ENCODE data around the gene TRERF1.
"Not testable (repeated sequence)": the region's sequence is repeated elsewhere in the genome, so short reads cannot be mapped to it uniquely, and the experiment has no call there.

Gene TRERF1

GRCh38 chr6:42471142-42471541 is 19.4 kb upstream of the TRERF1 start:
- no peaks in the 10 kb centered on the region for H3K36me3 ChIP-seq (ENCODE audit: insufficient read depth, low read length)
- no peak overlapping the region for H3K9ac ChIP-seq (ENCODE audit: insufficient read length)
- H3K9me3 ChIP-seq (ENCODE audit: low read depth, low read length): peaks cover 5% of the 10 kb centered on the region; the same call in 1 of the 2 replicates
- TF ChIP-seq EZH2 (IDR thresholded peaks at IDR 0.05): no peak
- H3K4me3 ChIP-seq: no peak overlapping the region
- peak; percentile 48 for DNase-seq (ENCODE audit: low read depth, low spot score)
- H3K27ac ChIP-seq: no peak overlapping the region

- H3K4me3 ChIP-seq: no peak overlapping the region
- H3K9me3 ChIP-seq (ENCODE audit: low read depth, low read length): peaks cover 5% of the 10 kb centered on the region; the same call in 1 of the 2 replicates
- no peaks in the 10 kb centered on the region for H3K36me3 ChIP-seq (ENCODE audit: insufficient read depth, low read length)
- no peak for DNase-seq (ENCODE audit: low read depth, low spot score)
- H3K9ac ChIP-seq (ENCODE audit: insufficient read length): no peak overlapping the region
- no peak overlapping the region for H3K27ac ChIP-seq
- TF ChIP-seq FOXP2 (optimal IDR thresholded peaks at IDR 0.05; ENCODE audit: control extremely low read depth, extremely low read length, insufficient read depth) (no peak), EZH2 (IDR thresholded peaks at IDR 0.05) (no peak), POLR2AphosphoS5 (IDR thresholded peaks at IDR 0.05; ENCODE audit: borderline replicate concordance, low read depth, low read length) (no peak)
These were observed 16.5 kb upstream of the TRERF1 start for GRCh38 chr6:42468273-42468672.

DNA sequence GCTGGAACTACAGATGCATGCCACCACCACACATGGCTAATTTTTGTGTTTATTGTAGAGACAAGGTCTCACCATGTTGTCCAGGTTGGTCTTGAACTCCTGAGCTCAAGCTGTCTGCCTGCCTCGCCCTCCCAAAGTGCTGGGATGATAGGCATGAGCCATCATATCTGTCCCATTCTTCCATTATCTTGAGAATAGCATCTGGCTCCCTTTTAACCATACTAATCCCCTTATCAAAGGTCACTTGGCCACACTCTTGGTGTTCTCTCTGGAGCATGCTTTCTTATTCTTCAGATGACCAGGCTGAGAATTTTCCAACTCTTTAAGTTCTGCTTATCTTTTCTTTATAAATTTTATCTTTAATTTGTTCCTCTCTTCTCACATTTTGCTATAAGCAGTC is 15.9 kb upstream of the TRERF1 start:
- Histone ChIP-seq H3K36me3 (ENCODE audit: insufficient read depth, low read length) (no peaks in the 10 kb centered on the region), H3K9me3 (ENCODE audit: low read depth, low read length) (peaks cover 5% of the 10 kb centered on the region; the same call in 1 of the 2 replicates), H3K4me3 (no peak overlapping the region), H3K9ac (ENCODE audit: insufficient read length) (no peak overlapping the region), H3K27ac (no peak overlapping the region)
- TF ChIP-seq EZH2 (IDR thresholded peaks at IDR 0.05) (no peak), FOXP2 (optimal IDR thresholded peaks at IDR 0.05; ENCODE audit: control extremely low read depth, extremely low read length, insufficient read depth) (no peak), POLR2AphosphoS5 (IDR thresholded peaks at IDR 0.05; ENCODE audit: borderline replicate concordance, low read depth, low read length) (no peak)
- no peak for DNase-seq (ENCODE audit: low read depth, low spot score)

DNA sequence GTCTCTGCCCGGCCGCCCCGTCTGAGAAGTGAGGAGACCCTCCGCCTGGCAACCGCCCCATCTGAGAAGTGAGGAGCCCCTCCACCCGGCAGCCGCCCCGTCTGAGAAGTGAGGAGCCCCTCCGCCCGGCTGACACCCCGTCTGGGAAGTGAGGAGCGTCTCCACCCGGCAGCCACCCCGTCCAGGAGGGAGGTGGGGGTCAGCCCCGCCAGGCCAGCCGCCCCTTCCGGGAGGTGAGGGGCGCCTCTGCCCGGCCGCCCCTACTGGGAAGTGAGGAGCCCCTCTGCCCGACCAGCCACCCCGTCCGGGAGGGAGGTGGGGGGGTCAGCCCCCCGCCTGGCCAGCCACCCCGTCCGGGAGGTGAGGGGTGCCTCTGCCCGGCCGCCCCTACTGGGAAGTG is 14.7 kb upstream of the TRERF1 start:
- not testable (repeated sequence) for DNase-seq (ENCODE audit: low read depth, low spot score); H3K36me3 ChIP-seq (ENCODE audit: insufficient read depth, low read length); H3K9me3 ChIP-seq (ENCODE audit: low read depth, low read length); H3K4me3 ChIP-seq; H3K27ac ChIP-seq; H3K9ac ChIP-seq (ENCODE audit: insufficient read length)

DNA sequence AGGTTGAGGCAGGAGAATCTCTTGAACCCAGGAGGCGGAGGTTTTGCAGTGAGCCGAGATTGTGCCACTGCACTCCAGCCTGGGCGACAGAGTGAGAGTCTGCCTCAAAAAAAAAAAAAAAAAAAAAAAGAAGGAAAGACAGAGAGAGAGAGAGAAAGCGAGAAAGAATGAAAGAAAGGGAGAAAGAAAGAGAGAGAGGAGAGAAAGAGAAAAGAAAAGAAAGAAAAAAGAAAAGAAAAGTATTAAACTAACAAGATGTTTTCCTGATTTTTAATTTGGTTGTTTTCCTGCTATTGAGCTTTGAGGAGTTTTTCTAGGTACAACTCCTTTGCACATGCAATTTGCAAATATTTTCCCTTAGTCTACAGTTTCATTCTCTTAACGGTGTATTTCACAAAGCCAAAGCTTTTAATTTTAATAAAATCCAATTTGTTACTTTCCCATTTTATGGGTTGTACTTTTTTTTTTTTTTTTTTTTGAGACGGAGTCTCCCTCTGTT is 10.8 kb upstream of the TRERF1 start:
- TF ChIP-seq EZH2 (IDR thresholded peaks at IDR 0.05): no peak
- TF ChIP-seq FOXP2 (optimal IDR thresholded peaks at IDR 0.05; ENCODE audit: control extremely low read depth, extremely low read length, insufficient read depth): no peak
- TF ChIP-seq POLR2AphosphoS5 (IDR thresholded peaks at IDR 0.05; ENCODE audit: borderline replicate concordance, low read depth, low read length): no peak
- no peaks in the 10 kb centered on the region for H3K36me3 ChIP-seq (ENCODE audit: insufficient read depth, low read length)
- no peak overlapping the region for H3K4me3 ChIP-seq
- no peak overlapping the region for H3K27ac ChIP-seq
- no peak for DNase-seq (ENCODE audit: low read depth, low spot score)
- no peak overlapping the region for H3K9ac ChIP-seq (ENCODE audit: insufficient read length)
- H3K9me3 ChIP-seq (ENCODE audit: low read depth, low read length): peaks cover under 1% of the 10 kb centered on the region; the same call in 1 of the 2 replicates

DNA sequence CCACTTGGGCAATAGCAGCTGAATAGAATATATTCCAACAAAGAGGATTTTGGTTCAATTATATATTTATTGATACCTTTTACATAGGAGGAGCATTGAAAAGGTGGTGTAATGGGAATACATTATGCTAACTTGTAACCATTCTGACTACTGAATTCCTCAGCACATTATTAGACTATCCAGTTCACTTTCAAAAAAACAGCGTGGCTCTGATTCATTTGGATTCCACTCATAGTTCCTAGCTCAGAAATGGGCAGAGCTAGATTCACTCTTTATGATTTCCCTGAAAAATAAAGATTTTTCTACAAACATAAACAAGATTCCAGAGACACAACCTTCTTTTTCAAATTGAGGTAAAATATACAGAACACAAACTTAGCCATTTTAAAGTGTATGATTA is 9.2 kb upstream of the TRERF1 start:
- TF ChIP-seq POLR2AphosphoS5 (IDR thresholded peaks at IDR 0.05; ENCODE audit: borderline replicate concordance, low read depth, low read length): no peak
- TF ChIP-seq FOXP2 (optimal IDR thresholded peaks at IDR 0.05; ENCODE audit: control extremely low read depth, extremely low read length, insufficient read depth): no peak
- TF ChIP-seq EZH2 (IDR thresholded peaks at IDR 0.05): no peak
- H3K9ac ChIP-seq (ENCODE audit: insufficient read length): no peak overlapping the region
- DNase-seq (ENCODE audit: low read depth, low spot score): no peak
- H3K9me3 ChIP-seq (ENCODE audit: low read depth, low read length): no peaks in the 10 kb centered on the region
- no peak overlapping the region for H3K27ac ChIP-seq
- H3K4me3 ChIP-seq: no peak overlapping the region
- H3K36me3 ChIP-seq (ENCODE audit: insufficient read depth, low read length): no peaks in the 10 kb centered on the region

DNA sequence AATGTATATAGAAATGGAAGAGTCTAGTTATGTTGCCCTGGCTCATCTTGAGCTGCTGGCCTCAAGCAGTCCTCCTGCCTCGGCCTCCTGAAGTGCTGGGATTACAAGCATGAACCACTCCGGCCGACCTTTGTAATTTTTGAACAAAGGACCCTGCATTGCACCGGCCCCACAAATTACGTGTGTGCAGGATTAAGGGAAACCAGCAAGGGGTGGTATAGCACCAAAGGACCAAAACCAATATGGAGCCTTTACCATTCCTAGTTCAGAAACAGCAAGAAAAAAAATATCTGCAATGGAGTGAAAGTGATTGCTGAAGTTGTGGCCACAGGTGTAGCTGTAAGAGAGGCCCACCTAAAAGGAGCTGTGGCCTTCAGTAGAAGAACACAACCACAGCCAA is 8.2 kb upstream of the TRERF1 start:
- DNase-seq (ENCODE audit: low read depth, low spot score): no peak
- H3K9me3 ChIP-seq (ENCODE audit: low read depth, low read length): no peaks in the 10 kb centered on the region
- H3K4me3 ChIP-seq: no peak overlapping the region
- H3K27ac ChIP-seq: no peak overlapping the region
- no peak for TF ChIP-seq FOXP2 (optimal IDR thresholded peaks at IDR 0.05; ENCODE audit: control extremely low read depth, extremely low read length, insufficient read depth)
- no peak for TF ChIP-seq POLR2AphosphoS5 (IDR thresholded peaks at IDR 0.05; ENCODE audit: borderline replicate concordance, low read depth, low read length)
- TF ChIP-seq EZH2 (IDR thresholded peaks at IDR 0.05): no peak
- no peaks in the 10 kb centered on the region for H3K36me3 ChIP-seq (ENCODE audit: insufficient read depth, low read length)
- H3K9ac ChIP-seq (ENCODE audit: insufficient read length): no peak overlapping the region

GRCh38 chr6:42454428-42454791 is 2.7 kb upstream of the TRERF1 start:
- no peak for TF ChIP-seq POLR2AphosphoS5 (IDR thresholded peaks at IDR 0.05; ENCODE audit: borderline replicate concordance, low read depth, low read length)
- TF ChIP-seq FOXP2 (optimal IDR thresholded peaks at IDR 0.05; ENCODE audit: control extremely low read depth, extremely low read length, insufficient read depth): no peak
- TF ChIP-seq EZH2 (IDR thresholded peaks at IDR 0.05): no peak
- H3K4me3 ChIP-seq: no peak overlapping the region
- no peak overlapping the region for H3K9ac ChIP-seq (ENCODE audit: insufficient read length)
- DNase-seq (ENCODE audit: low read depth, low spot score): no peak
- no peaks in the 10 kb centered on the region for H3K9me3 ChIP-seq (ENCODE audit: low read depth, low read length)
- no peaks in the 10 kb centered on the region for H3K36me3 ChIP-seq (ENCODE audit: insufficient read depth, low read length)
- peak overlapping the region; percentile 62; the same call in 1 of the 2 replicates for H3K27ac ChIP-seq

DNA sequence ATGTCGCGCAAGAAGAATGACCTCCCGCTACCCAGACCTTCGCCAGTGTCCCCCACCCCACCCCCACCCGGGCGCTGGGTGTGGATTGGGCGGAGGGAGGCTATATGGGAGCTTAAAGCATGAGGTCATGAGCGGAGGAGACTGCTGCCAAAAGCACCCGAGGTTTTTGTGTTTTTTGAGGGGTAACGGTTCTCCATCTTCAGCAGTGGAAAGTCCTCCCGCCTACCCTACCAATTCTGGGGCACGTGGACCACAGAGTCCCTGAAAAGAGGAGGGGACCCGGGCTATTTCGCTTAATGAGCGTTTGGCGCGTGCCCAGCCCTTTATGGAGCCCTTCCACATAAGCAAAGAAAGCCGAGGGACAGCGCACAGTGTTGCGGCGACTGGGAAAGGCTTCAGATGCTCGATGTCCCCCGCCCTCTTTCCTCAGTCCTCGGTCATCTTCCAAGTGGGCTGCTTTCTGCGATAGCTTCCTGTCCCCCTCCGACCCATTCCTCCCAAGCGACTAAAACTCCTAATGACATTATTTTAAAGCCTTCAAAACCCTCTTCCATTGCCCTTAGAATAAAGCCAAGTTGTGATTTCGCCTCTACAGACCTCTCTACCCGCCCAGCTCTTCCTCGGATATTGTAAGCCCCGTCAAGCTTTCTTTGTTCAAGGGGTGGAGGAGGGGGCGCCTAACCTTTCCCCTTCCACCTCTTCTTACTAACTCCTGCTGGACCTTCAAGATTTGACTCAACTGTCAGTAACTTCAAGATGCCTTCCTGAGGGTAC is 2.1 kb upstream of the TRERF1 start:
- H3K4me3 ChIP-seq: peak overlapping the region; percentile 99
- peak overlapping the region; percentile 67 for H3K9ac ChIP-seq (ENCODE audit: insufficient read length)
- TF ChIP-seq EZH2 (IDR thresholded peaks at IDR 0.05): no peak
- no peak for TF ChIP-seq POLR2AphosphoS5 (IDR thresholded peaks at IDR 0.05; ENCODE audit: borderline replicate concordance, low read depth, low read length)
- TF ChIP-seq FOXP2 (optimal IDR thresholded peaks at IDR 0.05; ENCODE audit: control extremely low read depth, extremely low read length, insufficient read depth): no peak
- H3K9me3 ChIP-seq (ENCODE audit: low read depth, low read length): no peaks in the 10 kb centered on the region
- no peaks in the 10 kb centered on the region for H3K36me3 ChIP-seq (ENCODE audit: insufficient read depth, low read length)
- no peak for DNase-seq (ENCODE audit: low read depth, low spot score)
- peak overlapping the region; percentile 62; the same call in 1 of the 2 replicates for H3K27ac ChIP-seq

Data from SK-N-MC (cell line).